HG02870 (cell line): ENCODE results near the gene GREB1L.
"Not testable (repeated sequence)": the region's sequence is repeated elsewhere in the genome, so short reads cannot be mapped to it uniquely, and the experiment has no call there.

ENCODE experiments used
- ATAC-seq: cut with Tn5 transposase; IDR thresholded peaks from one replicate; pipeline ENCODE4 v1.9.1; 2021; ENCODE audit warnings: mild to moderate bottlenecking, moderate library complexity; ENCODE audit not compliant: unreplicated experiment

The GREB1L gene

DNA sequence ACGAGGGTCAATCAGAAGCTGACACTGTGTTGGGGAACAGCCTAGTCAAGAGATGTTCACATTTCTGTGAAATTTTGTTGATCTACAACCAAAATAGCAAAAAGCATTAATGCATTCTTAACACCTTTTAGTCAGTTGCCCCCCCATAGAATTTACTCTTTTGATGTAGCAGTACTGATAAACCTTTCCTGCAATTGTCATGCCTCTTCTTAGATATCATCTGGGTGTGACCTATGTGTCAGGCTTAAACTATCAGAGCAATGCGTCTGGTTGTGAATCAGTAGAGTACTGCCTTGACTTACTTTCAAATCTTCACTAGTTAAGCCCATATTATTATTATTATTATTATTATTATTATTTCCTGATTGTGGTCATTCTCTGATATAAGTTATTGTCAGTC, 61.9 kb downstream of the GREB1L start:
- ATAC-seq = no peak

DNA sequence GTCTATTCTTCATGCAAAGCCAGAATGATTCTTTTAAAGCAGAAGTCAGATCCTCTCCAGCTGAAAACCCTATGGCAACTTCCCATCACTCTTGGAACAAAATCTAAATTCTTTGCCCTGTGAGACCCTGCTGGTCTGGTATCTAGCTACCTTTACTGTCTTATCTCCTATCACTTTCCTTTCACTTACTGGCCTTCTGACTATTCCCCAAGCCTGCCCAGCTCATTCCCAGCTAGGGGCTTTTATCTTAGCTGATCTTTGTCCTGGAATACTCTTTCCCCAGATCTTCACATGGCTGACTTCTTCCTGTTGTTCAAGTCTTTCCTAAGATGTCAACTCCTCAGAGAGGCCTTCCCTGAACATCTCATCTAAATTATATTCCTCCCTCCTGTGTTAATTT, 63.6 kb downstream of the GREB1L start:
- ATAC-seq = no peak

DNA sequence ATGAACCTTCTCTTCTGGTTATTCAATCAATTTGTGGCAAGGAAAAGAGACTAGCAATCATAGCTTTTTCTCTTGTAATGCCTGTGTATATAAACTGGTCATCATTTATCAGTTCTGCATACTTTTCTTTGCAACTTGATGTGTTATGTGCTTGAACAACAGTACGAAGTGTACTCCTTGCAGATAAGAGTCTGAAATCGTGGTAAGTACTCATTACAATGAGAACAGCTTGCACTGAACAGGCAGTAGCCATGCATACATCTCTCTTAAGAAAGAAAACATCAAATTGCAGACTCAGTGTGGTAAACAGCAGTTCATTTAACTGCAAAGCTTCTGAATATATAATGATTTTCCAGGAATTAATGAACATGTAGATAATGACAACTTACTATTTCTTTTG, 64.3 kb downstream of the GREB1L start:
- ATAC-seq = no peak

DNA sequence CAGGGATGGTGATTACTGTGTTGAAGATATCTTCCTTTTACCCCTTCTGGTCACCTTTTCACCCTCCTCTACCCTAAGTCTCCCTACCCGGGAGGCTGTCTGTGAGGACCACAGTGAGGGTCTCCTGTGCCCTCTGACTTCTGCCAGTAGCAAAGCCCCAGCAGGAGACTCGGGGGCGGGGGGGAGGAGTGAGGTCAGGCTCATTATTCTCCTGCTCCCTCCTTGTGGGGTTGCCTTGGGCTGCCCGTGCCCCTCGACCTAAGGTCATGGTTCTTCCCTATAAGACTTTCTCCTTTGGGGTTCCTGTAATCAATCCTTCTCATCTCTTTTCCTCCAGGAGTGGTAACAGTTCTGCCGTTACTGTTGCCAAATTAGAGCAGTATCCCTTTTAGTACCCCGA, 65.5 kb downstream of the GREB1L start:
- no peak for ATAC-seq

DNA sequence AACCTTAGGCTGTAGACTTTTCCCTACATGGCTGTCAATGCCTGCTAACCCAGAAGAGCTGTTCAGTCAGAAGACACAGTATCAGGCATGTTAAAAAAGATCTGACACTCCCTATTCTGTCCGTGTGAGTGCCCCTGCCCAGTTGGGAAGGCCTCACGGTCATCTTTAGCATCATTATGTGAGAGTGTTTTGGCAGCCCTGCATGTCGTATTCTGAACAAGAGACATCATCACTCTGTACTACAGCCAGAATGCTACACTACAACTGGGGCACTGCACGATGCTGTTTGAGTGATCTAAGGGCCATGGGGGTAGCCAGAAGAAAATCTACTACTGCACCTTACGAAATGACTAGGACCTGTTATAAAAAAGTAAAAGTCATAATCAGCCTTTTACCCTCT, 67.2 kb downstream of the GREB1L start:
- ATAC-seq = no peak

DNA sequence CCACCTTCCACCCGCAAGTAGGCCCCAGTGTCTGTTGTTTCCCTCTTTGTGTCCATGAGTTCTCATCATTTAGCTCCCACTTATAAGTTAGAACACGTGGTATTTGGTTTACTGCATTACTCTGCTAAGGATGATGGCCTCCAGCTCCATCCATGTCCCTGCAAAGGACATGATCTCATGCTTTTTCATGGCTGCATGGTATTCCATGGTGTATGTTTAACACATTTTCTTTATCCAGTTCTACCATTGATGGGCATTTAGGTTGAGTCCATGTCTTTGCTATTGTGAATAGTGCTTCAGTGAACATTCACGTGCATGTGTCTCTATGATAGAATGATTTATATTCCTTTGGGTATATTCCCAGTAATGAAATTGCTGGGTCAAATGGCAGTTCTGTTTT, 69.9 kb downstream of the GREB1L start:
- not testable (repeated sequence) for ATAC-seq

DNA sequence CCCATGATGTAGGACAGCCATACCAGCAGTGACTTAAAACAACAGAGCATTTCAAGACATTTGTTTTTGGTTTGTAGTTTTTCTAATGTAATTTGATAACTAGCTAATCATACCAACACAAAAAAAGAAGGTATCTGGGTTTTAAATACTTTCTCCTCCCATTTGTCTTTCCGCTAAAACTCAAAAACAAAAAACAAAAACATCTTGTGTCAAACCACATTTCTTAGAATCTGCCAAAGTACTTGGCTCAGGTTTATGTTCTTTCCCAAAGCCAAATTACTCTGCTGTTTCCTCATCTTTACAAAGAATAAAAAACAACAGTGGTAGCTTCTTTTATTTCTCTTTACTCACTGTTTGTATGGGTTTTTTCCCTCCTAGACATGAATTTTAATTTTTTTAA, 71.5 kb downstream of the GREB1L start:
- ATAC-seq = no peak

DNA sequence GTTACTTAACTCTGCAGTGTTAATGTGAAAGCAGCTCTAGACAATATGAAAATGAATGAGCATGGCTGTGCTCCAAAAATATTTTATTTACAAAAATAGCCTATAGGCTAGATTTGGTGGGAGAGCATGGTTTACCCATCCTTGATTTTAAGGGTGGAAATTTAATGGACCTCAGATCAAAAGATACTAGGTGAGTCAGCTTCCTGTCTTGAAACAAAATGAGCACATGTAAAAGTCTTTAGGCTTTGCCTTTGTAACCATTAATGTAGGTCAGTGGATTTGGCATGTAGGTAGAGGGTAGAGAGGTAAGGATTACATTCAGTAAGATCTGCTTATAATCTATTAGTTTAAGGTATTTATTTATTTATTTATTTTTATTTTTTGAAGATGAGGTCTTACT, 72.7 kb downstream of the GREB1L start:
- no peak for ATAC-seq

DNA sequence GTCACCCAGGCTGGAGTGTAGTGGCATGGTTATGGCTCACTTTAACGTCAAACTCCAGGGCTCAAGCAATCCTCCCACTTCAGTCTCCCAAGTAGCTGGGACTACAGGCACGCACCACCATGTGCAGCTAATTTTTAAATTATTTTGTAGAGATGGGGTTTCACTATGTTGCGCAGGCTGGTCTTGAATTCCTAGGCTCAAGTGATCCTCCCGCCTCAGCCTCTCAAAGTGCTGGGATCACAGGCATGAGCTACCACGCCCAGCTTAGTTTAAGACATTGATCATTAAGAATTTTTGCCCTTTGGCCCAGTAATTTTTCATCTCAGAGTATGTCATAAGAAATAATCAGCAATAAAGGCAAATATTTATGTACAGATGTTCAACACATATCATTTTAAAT, 73.1 kb downstream of the GREB1L start:
- ATAC-seq = not testable (repeated sequence)

DNA sequence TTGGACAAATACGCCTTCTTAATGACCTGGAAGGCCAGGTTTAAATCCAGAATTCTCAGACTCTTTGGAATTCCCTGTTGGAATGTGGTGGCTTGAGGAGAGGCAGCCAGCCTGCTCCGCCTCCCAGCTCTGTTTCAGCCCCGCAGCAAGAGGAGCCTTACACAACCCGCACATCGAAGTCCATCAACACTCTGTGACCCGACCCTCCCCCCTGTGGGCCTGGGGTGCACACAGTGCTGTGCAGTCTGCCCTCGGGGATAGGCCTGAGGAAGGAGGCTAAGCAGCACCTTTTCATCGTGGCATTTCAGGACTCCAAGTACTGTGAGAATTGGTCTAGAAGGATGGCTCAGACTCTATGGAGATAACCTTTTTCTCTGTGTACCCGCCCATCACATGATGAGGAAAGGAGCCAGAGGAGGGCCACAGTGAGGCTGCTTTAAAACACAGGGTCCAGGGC, 73.7 kb downstream of the GREB1L start:
- no peak for ATAC-seq

DNA sequence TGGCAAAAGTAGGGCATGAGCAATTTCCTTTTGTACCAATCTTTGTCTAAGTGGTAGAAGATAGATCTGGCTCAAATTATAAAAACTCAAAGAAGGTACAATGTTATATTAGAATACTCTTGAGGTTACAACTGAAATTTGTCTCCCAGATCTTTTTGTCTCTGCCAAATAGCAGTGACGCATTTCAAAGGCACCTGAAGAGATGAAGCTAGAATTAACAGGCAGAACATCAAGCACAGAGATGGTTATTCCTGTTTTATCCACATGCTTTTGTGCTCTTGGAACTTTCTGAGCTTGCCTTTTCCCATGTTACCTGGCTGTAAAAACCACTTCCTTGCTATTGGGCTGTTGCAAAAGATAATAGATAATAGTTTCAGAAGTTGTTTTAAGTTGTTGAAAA, 74.3 kb downstream of the GREB1L start:
- no peak for ATAC-seq

DNA sequence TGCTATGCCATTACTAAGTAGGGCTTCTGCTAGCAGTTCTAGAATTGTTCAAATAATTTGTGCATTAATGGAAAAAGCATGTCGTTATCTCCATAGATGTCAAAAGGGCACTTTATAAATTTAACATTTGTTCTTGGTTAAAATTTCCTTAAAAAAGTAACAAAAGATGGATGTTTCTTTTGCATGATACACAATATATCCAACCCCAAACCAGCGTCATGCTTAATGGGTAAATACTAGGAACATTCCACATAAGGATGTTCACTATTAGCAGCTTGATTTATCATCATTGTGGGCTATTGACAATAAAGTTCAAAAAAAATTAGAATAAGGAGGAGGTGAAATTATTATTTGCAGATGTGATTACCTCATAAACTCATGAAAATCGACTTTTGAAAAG, 79.7 kb downstream of the GREB1L start:
- ATAC-seq = no peak

DNA sequence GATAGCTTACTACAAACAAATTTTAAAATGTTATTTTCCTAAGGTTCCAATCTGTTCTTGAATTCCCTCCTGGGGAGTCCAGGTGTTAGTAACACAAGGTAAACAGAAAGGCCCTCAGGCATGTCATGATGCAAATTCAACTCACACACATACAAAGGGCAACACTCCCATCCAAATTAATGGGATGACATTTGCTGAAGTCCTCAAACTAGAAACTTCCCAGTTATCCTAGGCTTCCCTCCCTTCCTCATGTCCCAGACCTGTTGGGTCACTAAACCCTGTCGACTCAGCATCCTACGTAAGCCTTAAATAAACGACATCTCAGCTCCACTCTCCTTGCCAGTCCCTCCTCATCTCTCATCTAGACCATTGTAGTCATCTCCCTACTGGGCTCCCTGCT, 85.1 kb downstream of the GREB1L start:
- no peak for ATAC-seq

DNA sequence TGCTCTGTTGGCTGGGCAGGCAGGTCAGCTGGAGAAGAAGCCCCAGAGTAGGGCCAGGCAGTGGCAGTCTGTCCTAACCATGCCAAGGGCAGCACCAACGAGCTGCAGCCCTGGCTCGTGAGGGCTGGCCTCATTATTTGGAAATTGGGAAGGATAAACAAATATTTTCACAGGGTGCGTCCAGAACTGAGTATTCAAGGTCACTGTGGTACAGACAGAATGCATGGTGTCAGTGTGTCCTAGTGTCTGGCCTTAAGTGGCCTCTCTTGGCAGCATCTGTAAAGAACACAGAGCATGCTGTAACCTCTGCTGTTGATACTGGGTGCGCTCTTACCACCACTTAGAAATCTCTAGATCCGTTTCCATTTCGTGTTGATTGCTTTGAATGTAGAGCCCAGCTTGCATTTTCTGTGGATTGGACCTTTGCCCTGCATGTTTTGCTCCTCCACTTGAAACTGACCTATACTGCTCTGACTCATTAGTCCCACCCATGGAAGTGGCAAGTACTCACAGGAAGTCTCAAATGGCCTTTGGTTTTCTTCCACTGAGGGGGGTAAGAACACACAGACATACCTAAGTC, 88.2 kb downstream of the GREB1L start:
- no peak for ATAC-seq

DNA sequence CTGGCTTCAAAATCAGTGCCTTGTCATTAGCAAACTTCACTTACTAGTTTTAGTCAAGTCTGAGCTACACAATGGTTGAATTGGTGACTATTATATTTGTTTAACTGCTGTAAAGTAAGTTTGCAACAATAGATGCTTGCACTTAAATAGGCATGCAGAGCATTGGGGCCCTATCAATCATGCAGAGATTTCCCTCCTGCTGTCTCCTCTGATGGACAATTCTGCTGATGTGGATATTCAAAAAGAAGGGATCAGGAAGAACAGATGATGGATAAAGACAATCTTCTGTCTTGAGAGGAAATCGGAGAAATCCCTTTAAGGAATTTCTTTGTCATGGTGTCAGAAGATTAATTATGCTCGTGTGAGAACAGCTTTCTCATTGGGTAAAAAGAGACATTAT, 89.0 kb downstream of the GREB1L start:
- no peak for ATAC-seq

DNA sequence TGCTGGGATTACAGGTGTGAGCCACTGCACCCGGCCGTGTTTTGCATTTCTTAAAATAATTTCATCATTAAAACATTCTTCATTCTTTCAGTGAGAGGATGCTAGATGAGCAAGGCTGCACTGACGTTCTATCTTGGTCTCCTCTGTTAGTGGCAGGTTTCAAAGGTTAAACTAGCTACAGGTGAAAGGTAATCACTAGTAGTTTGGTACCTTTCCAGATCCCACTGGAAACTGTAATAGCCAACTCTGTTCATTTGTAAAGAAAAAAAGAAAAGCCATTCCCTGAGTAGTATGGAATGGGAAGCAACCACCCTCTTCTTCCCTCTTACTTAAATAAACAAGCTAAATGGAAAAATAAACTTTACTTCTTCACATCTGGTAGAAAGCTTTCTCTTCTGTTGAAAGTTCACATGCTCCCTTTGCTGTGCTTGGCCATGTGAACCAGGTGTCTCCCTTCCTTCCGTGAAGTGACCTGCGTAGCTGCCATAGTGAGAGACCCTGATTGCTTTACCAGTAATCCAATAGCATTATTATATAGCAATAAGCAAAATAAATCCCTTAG, 94.0 kb downstream of the GREB1L start:
- ATAC-seq = no peak

DNA sequence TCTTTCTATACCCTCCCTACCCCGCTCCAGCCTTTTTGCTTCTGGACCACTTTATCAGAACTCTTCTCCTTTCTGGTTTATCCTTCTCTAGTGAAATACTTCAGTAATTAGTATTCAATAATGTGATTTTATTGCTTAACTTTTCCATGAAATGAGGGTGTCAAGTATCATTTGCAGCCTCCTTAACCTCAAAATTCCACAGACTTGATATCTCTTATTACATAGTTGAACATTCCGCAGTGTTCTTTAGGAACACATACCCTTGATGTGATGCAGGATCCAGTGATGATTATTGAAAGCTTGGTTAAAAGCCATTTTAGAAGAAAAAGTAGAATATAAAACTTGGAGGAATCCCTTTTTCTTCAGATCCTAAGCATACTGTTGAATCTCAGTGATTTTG, 94.8 kb downstream of the GREB1L start:
- ATAC-seq = no peak

DNA sequence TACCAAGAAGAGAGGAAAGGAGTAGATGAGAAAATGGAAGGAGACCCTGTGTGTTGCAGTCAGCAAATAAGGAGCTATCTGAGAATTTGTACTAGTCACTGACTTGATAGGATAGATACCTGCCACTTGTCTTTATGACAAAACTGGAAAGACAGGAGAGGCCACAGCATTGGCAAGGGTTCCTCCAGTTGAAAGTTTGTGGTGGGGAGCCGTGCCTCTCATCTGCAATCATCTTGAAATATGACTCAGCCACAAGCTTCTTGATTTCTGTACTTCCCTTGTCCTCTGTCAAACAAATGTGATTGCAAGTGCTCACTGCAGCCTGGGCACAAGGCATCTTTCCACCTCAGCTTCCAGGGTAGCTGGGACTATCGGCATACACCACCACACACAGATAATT, 99.1 kb downstream of the GREB1L start:
- no peak for ATAC-seq

DNA sequence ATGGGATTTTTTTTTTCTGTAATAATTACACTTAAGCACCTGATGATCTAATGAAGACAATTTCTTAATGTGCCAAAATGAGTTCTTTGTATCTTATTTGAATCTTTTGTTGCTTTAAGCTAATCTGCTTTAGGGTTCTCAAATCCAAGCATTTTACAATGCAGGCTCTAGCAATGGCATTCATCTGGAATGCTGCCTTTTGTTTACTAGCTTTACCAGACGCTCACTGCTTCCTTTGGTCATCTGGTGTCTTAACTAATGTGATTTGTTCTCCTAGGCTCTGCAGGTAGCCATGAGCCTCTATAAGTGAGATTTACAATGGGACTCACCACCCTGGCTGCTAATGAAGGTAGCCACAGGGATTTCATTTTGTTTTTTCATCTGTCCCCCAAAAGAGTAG, 100.3 kb downstream of the GREB1L start:
- ATAC-seq = no peak

DNA sequence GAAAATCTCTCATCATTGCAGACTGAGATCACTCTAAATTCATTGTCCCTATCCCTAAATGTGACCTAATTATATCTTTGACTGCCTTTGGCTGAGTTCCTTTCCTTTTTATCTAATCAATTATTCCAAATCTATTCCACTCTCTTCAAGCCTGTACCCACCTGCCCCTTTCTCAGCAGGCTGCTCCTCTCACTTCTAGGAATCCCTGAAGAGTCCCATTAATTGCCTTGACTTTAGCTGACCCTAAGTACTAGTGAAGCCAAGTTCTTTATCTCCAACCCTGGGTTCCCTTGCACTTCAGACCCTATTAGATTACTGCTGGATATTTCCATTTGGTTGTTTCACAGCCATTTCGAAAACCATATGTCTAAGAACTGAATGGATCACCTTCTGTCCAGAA, 102.8 kb downstream of the GREB1L start:
- ATAC-seq = no peak

DNA sequence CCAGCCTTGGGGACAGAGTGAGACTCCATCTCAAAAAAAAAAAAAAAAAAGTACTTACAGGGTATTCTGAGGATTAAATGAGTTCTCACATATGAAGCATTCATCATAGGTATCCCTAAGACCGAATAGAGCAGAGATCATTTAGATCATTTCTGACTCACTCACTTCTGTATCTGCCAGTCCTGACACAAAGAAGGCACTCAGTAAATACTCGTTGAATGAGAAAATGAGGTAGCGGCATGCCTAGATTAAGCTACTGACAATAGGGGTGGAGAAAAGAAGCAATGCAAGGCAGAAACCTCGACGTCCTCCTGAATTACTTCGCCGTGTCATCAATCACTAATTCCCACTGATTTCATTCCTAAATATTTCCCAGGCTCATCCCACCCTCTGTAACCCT, 103.8 kb downstream of the GREB1L start:
- no peak for ATAC-seq

DNA sequence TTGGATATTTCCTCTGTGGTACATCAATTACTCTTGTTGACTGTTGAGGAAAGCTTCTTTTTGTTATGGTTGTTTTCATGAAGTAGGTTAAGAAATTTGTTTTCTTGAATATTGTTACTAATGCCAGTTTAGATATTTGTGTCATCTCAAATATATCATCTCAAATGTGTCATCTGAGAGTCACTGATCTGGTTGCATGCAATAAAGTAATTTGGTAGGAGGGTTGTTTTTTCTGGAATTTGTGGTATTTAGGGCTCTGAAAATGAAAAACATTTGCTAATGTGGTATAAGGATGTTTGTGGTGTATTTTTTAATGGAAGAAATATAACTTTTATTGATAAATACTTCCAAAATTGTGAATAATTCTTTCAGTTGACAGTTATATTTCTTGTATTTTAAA, 117.7 kb downstream of the GREB1L start:
- no peak for ATAC-seq

DNA sequence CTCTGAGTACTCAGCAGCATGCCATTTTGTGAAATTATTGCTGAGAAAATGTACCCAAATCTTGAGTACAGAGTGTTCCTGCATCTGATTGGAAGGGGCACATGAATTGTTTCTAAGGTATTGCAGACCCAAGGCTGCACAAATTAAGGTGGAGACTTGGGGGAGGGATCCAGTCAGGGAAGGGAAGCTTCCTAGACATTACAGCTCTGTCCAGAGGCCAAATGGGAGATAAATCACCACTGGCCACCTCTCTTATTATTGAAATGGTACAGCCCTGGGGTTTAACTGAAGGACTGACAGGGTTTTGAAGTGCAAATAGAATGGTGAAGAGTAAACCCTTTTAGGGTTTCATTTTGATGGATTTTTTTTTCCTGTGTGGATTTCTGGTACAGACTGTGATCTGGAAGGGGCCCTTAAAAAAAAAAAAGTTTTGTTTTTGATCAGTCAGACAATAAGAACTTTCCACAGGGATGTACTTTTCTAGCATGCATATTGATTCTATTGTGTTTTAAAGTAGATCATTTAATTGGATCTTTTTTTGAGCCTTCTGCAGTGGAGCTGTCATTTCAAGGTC, 119.4 kb downstream of the GREB1L start:
- ATAC-seq = no peak
